HG02642 (cell line): ENCODE results near the gene ANKRD6.
A peak's percentile ranks its signal among the peaks of the same experiment; 100 is the strongest.

Source experiments
- ATAC-seq: cut with Tn5 transposase; IDR thresholded peaks from one replicate; pipeline ENCODE4 v1.9.1; 2021; ENCODE audit warnings: mild to moderate bottlenecking; ENCODE audit not compliant: unreplicated experiment, poor library complexity

Gene ANKRD6

DNA sequence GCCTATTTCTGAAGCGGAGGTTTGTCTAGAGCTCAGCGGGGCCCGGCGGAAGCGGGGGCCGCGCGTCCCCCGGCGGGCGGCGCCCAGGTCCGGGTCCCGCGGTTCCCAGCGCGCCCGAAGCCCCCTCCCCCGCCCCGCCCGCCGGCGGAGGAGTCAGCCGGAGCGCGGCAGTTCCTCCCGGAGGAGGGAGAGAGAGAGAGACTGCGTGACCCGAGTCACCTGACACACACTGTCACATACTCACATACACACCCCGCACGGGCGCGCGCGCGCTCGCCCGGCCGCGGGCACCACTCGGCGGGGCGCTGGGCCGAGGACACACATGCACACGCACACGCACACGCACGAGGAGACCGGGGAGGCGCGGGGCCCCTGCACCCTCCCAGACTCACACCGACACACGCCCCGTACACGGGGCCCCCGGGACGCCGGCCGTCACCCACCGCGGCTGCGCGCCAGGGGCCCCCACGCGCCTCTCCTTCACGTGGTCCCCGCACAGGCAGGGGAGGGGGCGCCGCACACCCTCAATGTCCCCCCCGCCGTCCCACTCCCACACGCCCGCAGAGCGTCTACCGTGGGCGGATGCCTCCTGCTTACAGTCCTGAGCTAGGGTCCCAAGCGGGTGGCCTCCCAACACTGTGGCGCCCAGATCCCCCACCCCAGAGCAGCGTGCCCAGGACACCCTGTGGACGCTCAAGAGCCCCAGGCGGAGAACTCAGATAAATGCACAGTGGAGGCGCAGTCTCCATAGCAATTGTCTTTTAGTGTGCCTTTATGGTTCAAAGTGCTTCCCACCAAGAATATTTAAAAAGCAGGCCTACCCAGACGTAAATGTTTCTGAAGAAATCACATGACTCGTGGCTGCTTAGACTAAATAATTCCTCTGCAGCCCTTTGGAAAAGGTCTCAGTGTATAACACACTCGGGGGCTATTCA lies 20.6 kb upstream of the ANKRD6 start, which contains the start of gene RRAGD:
RRAGD (minus strand) TSS at position 203 of the 935 bp plus-strand sequence. CDS start 280 bp downstream, outside the sequence.
- peak; percentile 79 for ATAC-seq

DNA sequence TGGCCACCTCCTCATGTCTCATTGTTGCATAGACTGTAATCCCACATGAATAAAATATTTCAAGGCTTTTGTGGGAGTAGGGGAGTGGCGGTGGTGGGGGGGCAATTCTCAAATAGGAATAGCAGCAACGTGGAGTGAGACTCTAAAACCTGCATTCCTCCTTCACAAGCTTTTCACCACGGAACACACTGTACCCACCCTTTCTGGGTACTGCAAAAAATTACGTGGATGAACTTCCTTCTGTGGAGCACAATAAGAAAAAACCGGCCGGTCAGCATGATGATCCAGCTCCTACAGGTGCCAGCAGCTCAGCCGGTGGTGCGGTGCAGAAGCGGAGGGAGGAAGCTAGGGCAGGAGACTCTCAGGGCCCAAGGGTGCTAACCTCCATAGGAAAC lies 19.9 kb upstream of the ANKRD6 start:
- ATAC-seq: no peak

DNA sequence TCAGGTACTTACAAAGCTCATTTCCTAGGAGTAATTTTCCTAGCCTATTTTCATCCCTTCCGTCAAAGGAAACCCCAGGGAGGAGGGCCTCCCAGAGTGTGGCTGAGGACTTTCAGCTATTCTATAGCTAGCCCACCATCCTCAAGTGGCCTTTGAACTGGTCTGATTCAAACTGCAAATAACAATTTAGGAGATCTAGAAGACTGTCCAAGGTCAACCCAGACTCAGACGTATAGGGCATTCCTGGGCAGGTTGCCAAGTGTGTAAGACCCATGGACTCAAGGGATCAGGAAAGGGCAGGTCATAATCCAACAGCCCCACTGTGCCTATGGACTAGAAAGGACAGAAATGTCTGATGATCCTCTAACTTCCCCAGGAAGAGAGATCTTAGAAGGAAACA lies 18.7 kb upstream of the ANKRD6 start:
- ATAC-seq: no peak

DNA sequence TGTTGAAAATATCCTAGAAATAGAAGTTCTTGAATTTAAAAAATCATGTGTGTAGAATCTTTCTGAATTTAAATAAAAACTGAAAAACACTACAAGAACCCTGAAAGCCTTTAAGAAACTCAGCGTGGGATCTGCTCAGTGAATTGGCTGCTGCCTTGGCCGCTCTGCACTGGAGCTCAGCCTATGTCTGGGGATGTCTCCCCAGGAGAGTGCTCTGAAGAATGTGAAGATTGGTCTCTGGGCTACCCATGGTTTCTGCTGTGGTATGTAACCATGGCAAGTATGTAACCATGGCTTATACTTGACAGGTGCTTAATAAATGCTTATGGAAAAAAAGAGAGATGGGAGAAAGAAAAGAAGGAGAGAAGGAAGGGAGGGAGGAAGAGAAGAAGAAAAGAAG lies 17.8 kb upstream of the ANKRD6 start:
- ATAC-seq: no peak

DNA sequence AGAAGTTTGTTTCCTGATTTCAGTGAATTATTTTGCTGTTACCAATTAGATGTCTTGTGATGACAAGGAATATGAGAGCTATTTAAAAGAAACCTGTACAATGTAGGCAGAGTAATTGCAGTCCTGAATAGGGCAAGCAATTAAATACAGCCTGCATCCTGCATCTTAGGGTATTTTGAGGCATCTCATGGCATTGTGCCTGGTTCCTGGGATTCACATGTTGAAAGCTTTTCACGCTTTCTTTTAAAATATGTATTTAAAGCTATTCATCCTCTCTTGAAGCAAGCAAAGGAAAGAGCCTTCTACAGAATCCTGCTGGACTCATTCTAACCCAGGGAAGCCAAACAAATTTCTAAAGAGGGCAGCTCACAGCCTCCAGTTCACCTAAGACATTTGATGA lies 16.2 kb upstream of the ANKRD6 start:
- ATAC-seq: no peak

DNA sequence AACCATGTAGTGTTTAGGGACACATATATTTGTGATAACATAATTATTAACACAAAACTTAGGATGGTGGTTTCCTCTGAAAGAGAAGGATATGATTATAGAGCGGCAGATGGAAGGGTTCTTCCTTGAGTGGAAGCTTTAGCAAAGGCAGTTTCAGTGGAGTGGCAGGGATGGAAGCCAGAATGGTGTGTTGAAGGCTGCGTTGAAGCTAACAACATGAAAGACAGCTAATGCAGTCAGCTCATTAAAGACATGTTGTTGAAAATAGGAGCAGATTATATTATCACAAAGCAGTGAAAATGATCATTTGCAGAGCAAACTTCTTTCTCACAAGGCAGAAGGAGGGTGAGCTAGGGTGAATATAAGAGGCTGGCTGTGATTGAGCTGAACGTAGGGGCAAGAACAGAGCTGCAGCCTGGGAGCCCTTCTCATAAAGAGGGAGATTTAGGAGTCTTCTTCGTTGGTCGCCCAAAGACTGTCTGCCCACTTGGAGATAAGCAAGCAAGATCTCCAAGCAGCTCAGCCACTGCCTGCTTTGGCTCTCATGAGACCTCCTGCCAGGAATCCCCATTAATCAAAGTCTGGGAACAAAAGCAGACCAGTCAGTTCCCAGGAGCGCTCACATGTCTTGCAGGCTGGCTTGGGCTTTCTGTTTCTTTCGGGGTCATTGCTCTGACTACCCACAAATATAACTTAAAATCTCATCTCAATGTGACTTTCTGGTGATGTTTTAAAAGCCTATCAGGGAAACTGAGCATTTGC lies 2.6 kb upstream of the ANKRD6 start:
- no peak for ATAC-seq

DNA sequence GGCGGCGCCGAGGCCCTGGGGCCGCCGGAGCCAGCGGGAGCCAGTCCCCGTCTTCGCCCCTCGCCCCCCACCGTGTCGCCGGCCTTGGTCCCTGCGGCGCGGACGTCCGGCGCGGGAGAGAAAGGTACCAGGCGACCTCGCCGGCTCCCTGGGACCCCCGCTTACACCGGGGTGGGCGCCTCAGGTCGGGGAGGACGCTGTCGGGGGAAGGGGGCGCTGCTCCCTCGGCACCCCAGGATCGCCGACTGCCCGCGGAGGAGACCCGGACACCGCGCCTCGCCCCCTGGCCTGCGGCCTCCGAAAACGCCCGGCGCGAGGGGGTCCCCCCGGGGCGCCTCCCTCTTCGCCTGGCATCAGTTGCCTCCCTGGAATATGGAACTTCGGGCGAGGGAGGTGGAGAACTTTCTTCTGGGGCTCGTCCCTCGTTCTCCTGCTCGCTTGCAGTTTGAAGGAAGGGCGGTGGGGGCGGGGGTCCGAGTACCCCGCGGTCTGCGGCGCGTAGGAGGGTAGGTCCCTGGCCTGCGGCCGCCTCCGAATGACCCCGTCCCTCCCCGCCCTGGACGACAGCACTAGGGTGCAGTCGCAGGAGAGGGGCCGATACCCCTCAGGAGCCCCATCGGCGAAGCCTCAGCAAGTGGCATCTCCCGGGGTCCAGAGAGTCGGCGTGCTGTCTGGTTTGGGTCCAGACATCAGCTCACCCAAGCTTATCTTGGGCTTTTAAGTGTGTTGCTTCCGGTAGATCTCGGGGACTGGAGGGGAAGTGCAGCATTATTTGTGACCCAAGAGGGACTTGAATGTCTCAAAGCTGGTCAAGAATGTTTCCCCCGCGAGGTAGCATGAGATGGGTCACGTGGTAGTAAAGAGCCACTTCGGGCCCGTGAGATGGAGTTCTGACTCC lies 549 bp downstream of the ANKRD6 start:
- peak; percentile 32 for ATAC-seq

DNA sequence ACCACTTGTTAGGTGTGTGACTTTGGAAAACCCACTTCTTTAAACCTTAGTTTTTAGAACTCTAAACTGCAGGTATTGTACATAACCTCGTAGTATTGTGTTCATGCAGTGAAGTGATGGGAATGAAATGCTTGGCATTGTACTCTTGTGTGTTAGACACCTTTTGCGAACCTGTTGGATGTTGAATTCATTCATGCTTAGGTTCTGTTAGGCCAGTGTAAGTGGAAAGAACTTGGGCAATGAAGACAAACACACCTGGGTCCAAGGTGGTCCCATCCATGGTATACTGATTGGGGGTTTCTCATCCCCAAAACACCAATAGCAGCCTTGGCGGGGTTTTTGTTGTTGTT lies 1.2 kb downstream of the ANKRD6 start:
- ATAC-seq: no peak

DNA sequence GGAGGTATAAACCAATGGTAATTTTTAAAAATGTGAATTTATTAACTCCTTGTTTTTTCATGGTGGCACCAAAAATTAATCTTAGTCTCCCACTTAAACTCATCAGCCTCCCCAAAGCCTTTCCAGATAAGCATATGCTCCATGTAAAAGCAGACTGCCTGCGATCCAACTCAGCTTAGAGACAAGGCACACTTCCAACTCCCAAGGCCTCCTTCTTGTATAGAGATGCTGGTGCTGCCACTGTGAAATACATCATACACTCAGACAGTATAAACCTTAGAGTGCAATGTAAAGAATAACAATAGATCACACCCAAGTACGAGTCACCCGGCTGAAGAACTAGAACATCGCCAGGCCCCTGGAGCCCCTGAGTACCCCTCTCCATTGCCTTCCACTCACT lies 2.0 kb downstream of the ANKRD6 start:
- no peak for ATAC-seq

DNA sequence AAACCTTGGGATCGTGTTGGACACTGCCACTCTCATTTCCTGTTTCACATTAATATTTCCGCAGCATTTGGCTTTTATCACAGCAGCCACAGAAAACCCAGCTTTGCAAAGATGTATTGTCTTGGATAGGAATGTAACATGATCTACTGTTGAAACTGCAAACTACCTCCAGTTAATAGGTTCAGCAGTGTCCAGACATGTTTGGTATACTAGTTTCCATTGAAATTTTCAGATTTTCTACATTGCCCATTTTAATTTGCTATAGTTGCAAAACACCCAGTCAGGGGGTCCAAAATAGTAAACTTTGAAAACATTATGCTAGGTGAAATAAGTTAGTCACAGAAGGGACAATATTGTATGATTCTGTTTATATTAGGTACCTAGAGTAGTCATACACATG lies 3.3 kb downstream of the ANKRD6 start:
- ATAC-seq: no peak

DNA sequence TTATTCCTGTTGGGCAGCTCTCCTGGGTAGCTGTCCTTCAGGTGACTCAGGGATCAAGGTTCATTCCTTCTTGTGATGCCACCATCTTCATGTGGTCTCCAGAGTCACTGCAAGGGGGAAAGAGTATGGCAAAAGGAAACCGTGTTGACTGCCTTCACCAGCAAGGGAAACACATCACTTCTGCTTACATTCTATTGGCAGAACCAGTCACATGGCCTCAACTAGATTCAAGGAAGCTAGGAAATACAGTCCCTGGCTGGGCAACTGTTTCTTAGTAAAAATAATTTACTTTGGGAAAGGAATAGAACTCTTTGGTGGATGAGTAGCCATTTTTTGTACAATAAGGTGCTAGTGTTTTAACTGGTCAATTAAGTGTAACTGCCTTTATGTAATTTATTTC lies 5.3 kb downstream of the ANKRD6 start:
- ATAC-seq: no peak

DNA sequence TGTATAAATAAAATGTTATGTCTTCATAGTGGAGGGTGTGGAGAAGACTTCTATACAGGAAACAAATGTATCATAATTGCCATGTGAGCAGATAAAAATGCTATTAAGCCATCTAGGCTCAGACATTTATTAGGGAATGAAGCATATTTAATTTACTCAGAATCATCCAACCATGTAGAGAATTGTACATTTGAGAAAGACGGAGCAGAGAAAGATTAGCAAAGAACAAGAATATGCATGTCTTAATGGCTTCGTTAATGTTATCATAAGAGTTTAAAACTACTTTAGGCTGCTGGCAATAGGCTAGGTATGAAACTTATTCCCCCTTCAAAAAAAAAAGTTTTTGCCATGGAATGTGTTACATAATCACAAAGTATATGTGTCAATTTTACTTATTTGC lies 6.1 kb downstream of the ANKRD6 start:
- ATAC-seq: no peak

DNA sequence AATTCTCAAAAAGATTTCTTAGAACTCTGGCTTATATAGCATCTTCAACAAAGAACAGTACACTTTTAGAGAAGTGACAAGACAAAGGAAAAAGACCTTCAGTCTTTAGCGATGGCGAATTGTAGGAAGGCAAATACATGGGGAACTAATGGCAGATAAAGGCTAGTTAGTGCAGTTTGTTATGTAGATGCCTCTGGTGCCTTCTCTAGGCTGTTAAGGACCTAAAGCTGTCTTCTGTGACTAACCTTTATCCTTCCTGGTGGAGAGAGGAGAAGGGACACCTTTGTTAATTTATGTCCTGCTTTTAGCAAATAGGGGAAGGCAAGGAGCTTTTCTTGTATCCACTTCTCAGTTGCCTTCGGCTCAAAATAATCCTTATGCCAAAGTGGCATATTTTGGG lies 7.2 kb downstream of the ANKRD6 start:
- no peak for ATAC-seq

DNA sequence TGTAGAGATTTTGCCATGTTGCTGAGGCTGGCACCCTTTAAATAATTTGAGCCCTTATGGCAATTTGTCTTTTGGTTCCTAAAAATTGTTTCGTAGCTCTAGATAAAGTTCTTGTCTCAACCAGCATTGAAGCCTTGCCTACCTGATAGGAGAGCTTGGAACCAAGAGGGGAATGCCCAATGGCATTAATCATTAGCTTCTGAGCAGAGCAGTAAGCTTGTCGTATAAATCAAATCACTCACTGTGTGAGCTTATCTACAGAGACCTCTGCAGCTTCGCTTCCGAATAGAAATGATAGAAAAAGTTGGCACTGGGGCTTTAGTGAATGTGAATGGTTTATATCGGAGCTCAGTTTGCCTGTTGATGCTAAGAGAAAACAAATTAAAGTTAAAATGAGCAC lies 10.7 kb downstream of the ANKRD6 start:
- no peak for ATAC-seq

DNA sequence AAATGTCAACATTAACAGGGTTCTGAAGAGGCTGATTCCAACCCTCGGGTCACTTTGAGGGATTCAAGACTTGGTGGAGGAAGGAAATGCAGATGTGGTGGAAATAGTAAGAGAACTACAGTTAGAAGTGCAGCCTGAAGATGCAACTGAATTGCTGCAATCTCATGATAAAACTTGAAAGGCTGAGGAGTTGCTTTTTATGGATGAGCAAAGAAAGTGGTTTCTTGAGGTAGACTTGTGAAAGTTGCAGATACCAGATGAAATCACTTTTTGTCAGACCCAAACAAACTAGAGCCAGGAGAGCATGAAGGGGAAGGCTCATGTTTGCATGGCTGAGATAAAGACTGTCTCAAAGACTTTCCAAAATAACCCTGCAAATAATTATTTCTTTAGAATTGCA lies 16.2 kb downstream of the ANKRD6 start:
- ATAC-seq: no peak

DNA sequence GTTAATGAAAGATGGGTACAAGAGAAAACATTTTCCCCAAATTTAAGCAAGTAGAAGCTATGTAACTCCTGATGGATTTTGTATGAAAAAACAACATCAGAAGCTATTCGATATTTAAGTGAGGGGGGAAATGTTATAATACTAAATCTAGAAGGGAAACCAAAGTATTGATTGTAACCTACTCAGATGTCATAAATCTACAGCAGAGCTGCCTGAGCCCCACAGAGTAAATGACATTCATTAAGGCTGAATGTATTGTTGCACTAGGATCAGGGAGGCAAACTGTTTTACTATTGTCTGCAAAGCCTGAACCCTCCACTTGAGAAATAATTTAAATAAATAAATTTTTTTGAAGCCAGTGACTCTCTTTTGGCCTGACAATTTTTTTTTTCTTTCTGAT lies 19.3 kb downstream of the ANKRD6 start:
- no peak for ATAC-seq

DNA sequence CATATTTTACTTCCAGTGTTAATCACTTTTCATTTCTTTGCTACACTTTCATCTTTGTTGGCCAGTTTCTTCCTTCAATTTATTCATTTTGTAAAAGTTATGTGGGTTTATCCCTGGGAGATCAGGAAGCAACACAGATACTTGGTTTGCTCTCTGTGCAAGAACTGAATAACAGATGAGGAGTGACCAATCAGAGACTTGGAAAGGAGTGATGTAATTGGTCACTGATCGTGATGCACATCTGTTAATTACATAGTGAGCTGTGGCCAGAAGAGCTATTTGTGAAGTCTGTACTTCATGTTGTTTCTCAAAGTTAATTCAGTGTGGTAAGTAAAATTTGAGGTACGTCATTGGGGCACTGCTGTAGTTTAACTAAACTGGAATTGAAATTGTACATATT lies 21.3 kb downstream of the ANKRD6 start:
- ATAC-seq: no peak

DNA sequence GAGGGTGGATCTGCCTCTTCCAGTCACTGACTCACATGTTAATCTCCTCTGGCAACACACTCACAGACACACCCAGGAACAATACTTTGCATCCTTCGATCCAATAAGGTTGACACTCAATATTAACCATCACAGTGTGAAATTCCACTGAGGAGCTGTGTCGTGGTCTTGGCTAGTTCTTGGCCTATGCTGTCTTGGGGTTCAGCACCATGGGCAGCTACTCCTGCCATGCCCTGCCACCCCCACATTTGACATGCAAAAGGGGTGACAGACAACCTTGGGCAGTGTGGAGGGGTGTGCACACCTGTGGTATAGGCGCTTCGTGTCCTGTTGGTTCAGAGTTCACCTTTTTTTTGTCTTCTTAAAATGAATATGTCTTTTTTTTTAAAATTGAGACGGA lies 25.8 kb downstream of the ANKRD6 start:
- ATAC-seq: no peak

DNA sequence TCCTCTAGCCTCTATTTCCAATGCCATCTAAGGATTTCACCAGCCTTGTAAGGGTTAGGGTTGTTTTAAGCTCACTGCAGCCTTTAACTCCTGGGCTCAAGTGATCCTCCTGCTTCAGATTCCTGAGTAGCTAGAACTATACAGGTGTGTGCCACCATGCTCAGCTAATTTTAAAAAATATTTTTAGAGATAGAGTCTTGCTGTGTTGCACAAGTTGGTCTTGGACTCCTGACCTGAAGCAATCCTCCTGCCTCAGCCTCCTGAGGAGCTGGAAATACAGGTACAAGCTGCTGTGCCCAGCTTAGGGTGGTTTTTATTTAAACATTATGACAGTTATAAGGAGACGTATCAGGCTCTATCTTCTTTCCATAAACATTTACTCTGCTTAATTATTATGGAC lies 26.5 kb downstream of the ANKRD6 start:
- ATAC-seq: no peak

DNA sequence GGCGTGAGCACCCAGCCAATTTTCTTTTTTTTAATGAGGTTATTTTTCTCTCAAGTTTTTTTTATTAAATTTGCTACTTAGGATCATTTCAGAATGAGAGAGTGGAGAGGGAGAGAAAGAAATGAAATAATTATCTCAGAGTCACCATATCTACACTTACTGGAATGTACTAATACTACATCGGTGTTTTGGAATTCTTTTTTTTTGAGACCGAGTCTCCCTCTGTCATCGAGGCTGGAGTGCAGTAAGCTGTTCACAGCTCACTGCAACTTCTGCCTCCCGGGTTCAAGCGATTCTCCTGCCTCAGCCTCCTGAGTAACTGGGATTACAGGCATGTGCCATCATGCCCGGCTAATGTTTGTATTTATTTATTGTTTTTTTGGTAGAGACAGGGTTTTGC lies 27.8 kb downstream of the ANKRD6 start:
- ATAC-seq: no peak

DNA sequence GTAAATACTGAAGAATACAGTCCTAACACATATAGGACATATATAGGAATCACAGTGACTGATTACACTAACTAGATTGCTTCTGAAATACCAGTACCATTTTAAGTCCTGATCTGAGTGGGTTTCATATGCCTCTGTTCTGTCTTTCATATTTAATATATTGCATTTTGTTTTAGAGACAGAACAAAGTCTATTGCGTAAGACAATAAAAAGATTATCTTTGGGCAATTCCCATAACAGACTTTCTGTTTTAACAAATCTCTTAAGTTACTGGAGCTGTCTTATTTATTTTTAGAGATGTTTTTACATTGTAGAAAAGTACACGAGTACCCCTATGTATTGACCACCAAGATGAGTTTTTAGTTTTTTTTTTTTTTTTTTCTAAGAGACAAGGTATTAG lies 29.6 kb downstream of the ANKRD6 start:
- ATAC-seq: no peak
